ENCODE data around the gene COL4A1.

DNA sequence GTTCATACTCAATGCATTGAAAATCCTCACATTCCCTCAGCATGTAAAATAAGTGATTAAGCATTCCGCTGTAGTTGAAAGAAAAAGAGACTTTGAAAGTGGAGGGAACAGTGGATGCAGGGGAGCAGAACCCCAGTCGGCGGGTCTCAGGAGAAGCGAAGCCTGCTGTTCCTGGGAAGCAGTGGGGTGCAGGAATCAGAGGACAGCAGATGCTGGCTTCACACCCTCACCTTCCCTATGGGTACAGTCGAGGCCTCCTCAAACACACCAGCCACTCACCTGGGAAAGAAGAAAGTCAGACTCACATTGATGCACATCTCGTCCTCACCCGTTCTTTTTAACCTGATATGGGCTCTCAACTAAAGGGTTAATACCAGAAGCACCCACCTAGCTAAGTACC lies 38.3 kb upstream of the COL4A1 start:
- TF ChIP-seq ELF4 (IDR thresholded peaks at IDR 0.05) (no peak), FOXA1 (IDR thresholded peaks at IDR 0.05) (no peak), HDGF (IDR thresholded peaks at IDR 0.05; ENCODE audit: borderline replicate concordance) (no peak), FOXK2 (IDR thresholded peaks at IDR 0.05) (no peak), BHLHE40 (IDR thresholded peaks at IDR 0.05; ENCODE audit: borderline replicate concordance) (no peak), SP1 (IDR thresholded peaks at IDR 0.05) (no peak)
- TF ChIP-seq, protein P1, sequence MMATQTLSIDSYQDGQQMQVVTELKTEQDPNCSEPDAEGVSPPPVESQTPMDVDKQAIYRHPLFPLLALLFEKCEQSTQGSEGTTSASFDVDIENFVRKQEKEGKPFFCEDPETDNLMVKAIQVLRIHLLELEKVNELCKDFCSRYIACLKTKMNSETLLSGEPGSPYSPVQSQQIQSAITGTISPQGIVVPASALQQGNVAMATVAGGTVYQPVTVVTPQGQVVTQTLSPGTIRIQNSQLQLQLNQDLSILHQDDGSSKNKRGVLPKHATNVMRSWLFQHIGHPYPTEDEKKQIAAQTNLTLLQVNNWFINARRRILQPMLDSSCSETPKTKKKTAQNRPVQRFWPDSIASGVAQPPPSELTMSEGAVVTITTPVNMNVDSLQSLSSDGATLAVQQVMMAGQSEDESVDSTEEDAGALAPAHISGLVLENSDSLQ (IDR thresholded peaks at IDR 0.05): no peak

Data from HEK293T (cell line).